ENCODE results near the gene GALNT16.
"Not testable (repeated sequence)": the region's sequence is repeated elsewhere in the genome, so short reads cannot be mapped to it uniquely, and the experiment has no call there.

GALNT16 gene

GRCh38 chr14:69370061-69370460, 110.1 kb downstream of the GALNT16 start:
- H3K36me3 ChIP-seq (ENCODE audit: control insufficient read depth, insufficient read depth, low read length) = 0 out of 2 replicates have a peak, but pooled peaks cover 4% of the 10 kb centered on the region
- H3K4me1 ChIP-seq (ENCODE audit: control insufficient read depth, insufficient read depth, low read length) = 0 out of 2 replicates have a peak, but pooled peaks cover 2% of the 10 kb centered on the region
- H3K9me3 ChIP-seq (ENCODE audit: control insufficient read depth, insufficient read depth, low read length) = no peaks in the 10 kb centered on the region
- no peaks in the 10 kb centered on the region for H3K27me3 ChIP-seq (ENCODE audit: control insufficient read depth, insufficient read depth, low read length)
- H3K9ac ChIP-seq (ENCODE audit: low read depth, low read length) = no peak overlapping the region
- no peak overlapping the region for H3K27ac ChIP-seq (ENCODE audit: low read depth, low read length)
- H3K4me3 ChIP-seq (ENCODE audit: low read depth, low read length) = no peak overlapping the region

GRCh38 chr14:69372146-69372545, 112.2 kb downstream of the GALNT16 start:
- H3K27ac ChIP-seq (ENCODE audit: low read depth, low read length) = no peak overlapping the region
- H3K4me3 ChIP-seq (ENCODE audit: low read depth, low read length) = no peak overlapping the region
- H3K36me3 ChIP-seq (ENCODE audit: control insufficient read depth, insufficient read depth, low read length) = peaks cover 19% of the 10 kb centered on the region
- H3K9ac ChIP-seq (ENCODE audit: low read depth, low read length) = no peak overlapping the region
- no peaks in the 10 kb centered on the region for H3K27me3 ChIP-seq (ENCODE audit: control insufficient read depth, insufficient read depth, low read length)
- H3K4me1 ChIP-seq (ENCODE audit: control insufficient read depth, insufficient read depth, low read length) = 0 out of 2 replicates have a peak, but pooled peaks cover 2% of the 10 kb centered on the region
- H3K9me3 ChIP-seq (ENCODE audit: control insufficient read depth, insufficient read depth, low read length) = no peaks in the 10 kb centered on the region

- Histone ChIP-seq H3K9me3 (ENCODE audit: control insufficient read depth, insufficient read depth, low read length) (no peaks in the 10 kb centered on the region), H3K36me3 (ENCODE audit: control insufficient read depth, insufficient read depth, low read length) (peaks cover 19% of the 10 kb centered on the region), H3K4me1 (ENCODE audit: control insufficient read depth, insufficient read depth, low read length) (0 out of 2 replicates have a peak, but pooled peaks cover 2% of the 10 kb centered on the region), H3K4me3 (ENCODE audit: low read depth, low read length) (no peak overlapping the region), H3K9ac (ENCODE audit: low read depth, low read length) (no peak overlapping the region), H3K27ac (ENCODE audit: low read depth, low read length) (no peak overlapping the region), H3K27me3 (ENCODE audit: control insufficient read depth, insufficient read depth, low read length) (no peaks in the 10 kb centered on the region)
These were observed 113.1 kb downstream of the GALNT16 start for GRCh38 chr14:69373104-69373503.

GRCh38 chr14:69374235-69374634, 114.3 kb downstream of the GALNT16 start:
- Histone ChIP-seq H3K4me3 (ENCODE audit: low read depth, low read length) (no peak overlapping the region), H3K27ac (ENCODE audit: low read depth, low read length) (no peak overlapping the region), H3K36me3 (ENCODE audit: control insufficient read depth, insufficient read depth, low read length) (peaks cover 21% of the 10 kb centered on the region), H3K27me3 (ENCODE audit: control insufficient read depth, insufficient read depth, low read length) (no peaks in the 10 kb centered on the region), H3K9me3 (ENCODE audit: control insufficient read depth, insufficient read depth, low read length) (no peaks in the 10 kb centered on the region), H3K4me1 (ENCODE audit: control insufficient read depth, insufficient read depth, low read length) (0 out of 2 replicates have a peak, but pooled peaks cover 2% of the 10 kb centered on the region), H3K9ac (ENCODE audit: low read depth, low read length) (no peak overlapping the region)

- H3K27me3 ChIP-seq (ENCODE audit: control insufficient read depth, insufficient read depth, low read length) = no peaks in the 10 kb centered on the region
- no peaks in the 10 kb centered on the region for H3K9me3 ChIP-seq (ENCODE audit: control insufficient read depth, insufficient read depth, low read length)
- H3K27ac ChIP-seq (ENCODE audit: low read depth, low read length) = no peak overlapping the region
- no peak overlapping the region for H3K4me3 ChIP-seq (ENCODE audit: low read depth, low read length)
- H3K9ac ChIP-seq (ENCODE audit: low read depth, low read length) = no peak overlapping the region
- H3K4me1 ChIP-seq (ENCODE audit: control insufficient read depth, insufficient read depth, low read length) = 0 out of 2 replicates have a peak, but pooled peaks cover 1% of the 10 kb centered on the region
- H3K36me3 ChIP-seq (ENCODE audit: control insufficient read depth, insufficient read depth, low read length) = peaks cover 31% of the 10 kb centered on the region
These were observed 115.2 kb downstream of the GALNT16 start for GRCh38 chr14:69375182-69375581.

- Histone ChIP-seq H3K36me3 (ENCODE audit: control insufficient read depth, insufficient read depth, low read length) (peaks cover 36% of the 10 kb centered on the region), H3K9ac (ENCODE audit: low read depth, low read length) (no peak overlapping the region), H3K27me3 (ENCODE audit: control insufficient read depth, insufficient read depth, low read length) (no peaks in the 10 kb centered on the region), H3K27ac (ENCODE audit: low read depth, low read length) (no peak overlapping the region), H3K4me3 (ENCODE audit: low read depth, low read length) (no peak overlapping the region), H3K9me3 (ENCODE audit: control insufficient read depth, insufficient read depth, low read length) (no peaks in the 10 kb centered on the region), H3K4me1 (ENCODE audit: control insufficient read depth, insufficient read depth, low read length) (no peaks in the 10 kb centered on the region)
These were observed 115.8 kb downstream of the GALNT16 start for GRCh38 chr14:69375722-69376121.

- peaks cover 44% of the 10 kb centered on the region for H3K36me3 ChIP-seq (ENCODE audit: control insufficient read depth, insufficient read depth, low read length)
- no peak overlapping the region for H3K27ac ChIP-seq (ENCODE audit: low read depth, low read length)
- no peaks in the 10 kb centered on the region for H3K4me1 ChIP-seq (ENCODE audit: control insufficient read depth, insufficient read depth, low read length)
These were observed 116.5 kb downstream of the GALNT16 start for GRCh38 chr14:69376439-69376838.

GRCh38 chr14:69378274-69378673, 118.3 kb downstream of the GALNT16 start:
- no peaks in the 10 kb centered on the region for H3K9me3 ChIP-seq (ENCODE audit: control insufficient read depth, insufficient read depth, low read length)
- H3K27ac ChIP-seq (ENCODE audit: low read depth, low read length) = no peak overlapping the region
- no peaks in the 10 kb centered on the region for H3K4me1 ChIP-seq (ENCODE audit: control insufficient read depth, insufficient read depth, low read length)
- H3K9ac ChIP-seq (ENCODE audit: low read depth, low read length) = no peak overlapping the region
- peaks cover 54% of the 10 kb centered on the region for H3K36me3 ChIP-seq (ENCODE audit: control insufficient read depth, insufficient read depth, low read length)
- H3K4me3 ChIP-seq (ENCODE audit: low read depth, low read length) = no peak overlapping the region
- H3K27me3 ChIP-seq (ENCODE audit: control insufficient read depth, insufficient read depth, low read length) = no peaks in the 10 kb centered on the region

More at GRCh38 chr14:69376439-69376838, 116.5 kb downstream of the GALNT16 start:
- Histone ChIP-seq H3K4me3 (ENCODE audit: low read depth, low read length) (no peak overlapping the region), H3K9ac (ENCODE audit: low read depth, low read length) (no peak overlapping the region), H3K27me3 (ENCODE audit: control insufficient read depth, insufficient read depth, low read length) (no peaks in the 10 kb centered on the region), H3K9me3 (ENCODE audit: control insufficient read depth, insufficient read depth, low read length) (no peaks in the 10 kb centered on the region)

GRCh38 chr14:69387311-69387710, 127.4 kb downstream of the GALNT16 start:
- no peak overlapping the region for H3K4me3 ChIP-seq (ENCODE audit: low read depth, low read length)
- H3K27me3 ChIP-seq (ENCODE audit: control insufficient read depth, insufficient read depth, low read length) = no peaks in the 10 kb centered on the region
- H3K36me3 ChIP-seq (ENCODE audit: control insufficient read depth, insufficient read depth, low read length) = peaks cover 92% of the 10 kb centered on the region
- H3K4me1 ChIP-seq (ENCODE audit: control insufficient read depth, insufficient read depth, low read length) = no peaks in the 10 kb centered on the region; the same call in 1 of the 2 replicates
- H3K9me3 ChIP-seq (ENCODE audit: control insufficient read depth, insufficient read depth, low read length) = no peaks in the 10 kb centered on the region
- H3K9ac ChIP-seq (ENCODE audit: low read depth, low read length) = no peak overlapping the region
- no peak overlapping the region for H3K27ac ChIP-seq (ENCODE audit: low read depth, low read length)

GRCh38 chr14:69391400-69391799, 131.4 kb downstream of the GALNT16 start:
- not testable (repeated sequence) for H3K27me3 ChIP-seq (ENCODE audit: control insufficient read depth, insufficient read depth, low read length); H3K4me3 ChIP-seq (ENCODE audit: low read depth, low read length); H3K9ac ChIP-seq (ENCODE audit: low read depth, low read length); H3K27ac ChIP-seq (ENCODE audit: low read depth, low read length); H3K4me1 ChIP-seq (ENCODE audit: control insufficient read depth, insufficient read depth, low read length); H3K9me3 ChIP-seq (ENCODE audit: control insufficient read depth, insufficient read depth, low read length)
- H3K36me3 ChIP-seq (ENCODE audit: control insufficient read depth, insufficient read depth, low read length) = peaks cover 94% of the 10 kb centered on the region

- Histone ChIP-seq H3K27me3 (ENCODE audit: control insufficient read depth, insufficient read depth, low read length) (no peaks in the 10 kb centered on the region), H3K27ac (ENCODE audit: low read depth, low read length) (no peak overlapping the region), H3K9me3 (ENCODE audit: control insufficient read depth, insufficient read depth, low read length) (no peaks in the 10 kb centered on the region), H3K9ac (ENCODE audit: low read depth, low read length) (no peak overlapping the region), H3K36me3 (ENCODE audit: control insufficient read depth, insufficient read depth, low read length) (peaks cover 88% of the 10 kb centered on the region), H3K4me3 (ENCODE audit: low read depth, low read length) (no peak overlapping the region; the same call in 1 of the 2 replicates), H3K4me1 (ENCODE audit: control insufficient read depth, insufficient read depth, low read length) (peaks cover 8% of the 10 kb centered on the region)
These were observed 132.5 kb downstream of the GALNT16 start for GRCh38 chr14:69392481-69392880.

Measured in HUES48 (cell line).